K562 (cell line): ENCODE measurements around the gene HSD17B13. TPM values are rescaled to one million over a fixed set of nuclear protein-coding genes. Genes with fewer than 3 reads are reported as not detected.

Experiments
- ATAC-seq: fragments of 200-7000 bp; cut with Tn5 transposase; 3 replicates; pipeline ENCODE4 v1.9.1; 2020; ENCODE audit warnings: moderate library complexity
- BruUV-seq: library from RNA; stranded (reverse); fragments of 400-500 nt; replicated peaks from 2 replicates; lab custom pipeline; 2021; lab: Mats Ljungman, UMichigan
- CTCF ChIA-PET: fragments of 300-600 bp; formaldehyde crosslinking; extraction: SDS; loops from one replicate; lab custom pipeline; 2021; ENCODE audit warnings: low intra/inter-chr PET ratio; lab: Yijun Ruan, JAX
- POLR2A ChIA-PET: fragments of 300-600, 350-650 bp; sonication (Branson Sonifier 250); formaldehyde crosslinking; extraction: SDS; loops from one replicate; lab custom pipeline; 2021; ENCODE audit warnings: antibody characterized with exemption, inconsistent platforms; lab: Yijun Ruan, JAX
- DNase-seq, 4 experiments: peaks; one replicate each; pipeline versions ENCODE4 v3.0.0 to v3.0.0-alpha.2; 2011 to 2018; ENCODE audit warnings: low spot score in 3 of 4, mixed read lengths in 3 of 4; ENCODE audit errors: extremely low read depth in 1 of 4
- FAIRE-seq: peaks from 2 replicates; lab custom pipeline; 2011; peaks lifted over from hg19 to GRCh38; lab: Jason Lieb, UNC
- H2AFZ ChIP-seq: 2 replicates; pipeline ENCODE4 v1.6.0; 2011; ENCODE audit warnings: low read depth, low read length, control low read depth, inconsistent platforms
- H3K27ac ChIP-seq: fragments of 200-600 bp; 3 replicates; pipeline ENCODE4 v1.8.0; 2011; ENCODE audit warnings: low read depth, mild to moderate bottlenecking, control low read depth, inconsistent platforms, low read length, moderate library complexity, mixed read lengths; ENCODE audit errors: extremely low read depth
- H3K27me3 ChIP-seq, 2 experiments: fragments of 300-600 bp in 1 of 2; 2 replicates in 1 of 2; 3 replicates in 1 of 2; pipeline versions ENCODE4 v1.6.0 to v1.8.0; 2011; ENCODE audit warnings: inconsistent platforms in 2 of 2, low read length in 2 of 2, mild to moderate bottlenecking in 1 of 2, mixed read lengths in 1 of 2, moderate library complexity in 1 of 2; ENCODE audit not compliant: control insufficient read depth in 2 of 2, insufficient read depth in 2 of 2
- H3K36me3 ChIP-seq: fragments of 300-600 bp; 3 replicates; pipeline ENCODE4 v1.8.0; 2011; ENCODE audit warnings: mild to moderate bottlenecking, low read length, inconsistent platforms; ENCODE audit not compliant: control insufficient read depth, insufficient read depth
- H3K4me1 ChIP-seq, 2 experiments: fragments of 200-600 bp in 1 of 2; replicated peaks in 1 of 2; 2 replicates in 1 of 2; 3 replicates in 1 of 2; pipeline versions ENCODE4 v1.5.1 to v1.8.0; 2011; ENCODE audit warnings: inconsistent platforms in 2 of 2, low read length in 2 of 2, mild to moderate bottlenecking in 1 of 2, mixed read lengths in 1 of 2, moderate library complexity in 1 of 2; ENCODE audit not compliant: control insufficient read depth in 2 of 2, insufficient read depth in 2 of 2
- H3K4me2 ChIP-seq: 2 replicates; pipeline ENCODE4 v1.6.1; 2011; ENCODE audit warnings: low read length, control low read depth, inconsistent platforms, mixed read lengths; ENCODE audit not compliant: insufficient read depth
- H3K4me3 ChIP-seq: fragments of 200-600 bp; sonication (generic), shearing (Covaris generic); 2 replicates; pipeline ENCODE4 v1.5.1; 2016; ENCODE audit warnings: control low read depth, inconsistent platforms
- H3K79me2 ChIP-seq: fragments of 200-600 bp; 3 replicates; pipeline ENCODE4 v1.8.0; 2011; ENCODE audit warnings: low read length, inconsistent platforms; ENCODE audit not compliant: control insufficient read depth, insufficient read depth
- H3K9ac ChIP-seq, 2 experiments: 2 replicates each; pipeline versions ENCODE4 v1.6.0 to v1.6.1; 2011; ENCODE audit warnings: low read depth in 2 of 2, low read length in 2 of 2, control low read depth in 1 of 2, inconsistent platforms in 1 of 2, mild to moderate bottlenecking in 1 of 2, mixed read lengths in 1 of 2; ENCODE audit not compliant: insufficient read depth in 1 of 2
- H3K9me1 ChIP-seq: one replicate; pipeline ENCODE4 v1.6.0; 2011; ENCODE audit warnings: inconsistent platforms, mild to moderate bottlenecking, low read length, moderate library complexity; ENCODE audit not compliant: control insufficient read depth, insufficient read depth
- H3K9me3 ChIP-seq: replicated peaks from 2 replicates; pipeline ENCODE4 v1.5.1; 2011; ENCODE audit warnings: low read depth, low read length, inconsistent platforms; ENCODE audit not compliant: control insufficient read depth, insufficient read depth
- H4K20me1 ChIP-seq: replicated peaks from 2 replicates; pipeline ENCODE4 v1.6.1; 2011; ENCODE audit warnings: low read length, inconsistent platforms, mixed read lengths; ENCODE audit not compliant: control insufficient read depth, insufficient read depth
- CBX3 ChIP-seq, 2 experiments: IDR thresholded peaks; 1 replicate in 1 of 2; 2 replicates in 1 of 2; pipeline ENCODE4 v1.6.1; 2012; ENCODE audit warnings: inconsistent platforms in 2 of 2, low read length in 2 of 2, borderline replicate concordance in 1 of 2, control low read depth in 1 of 2
- EHMT2 ChIP-seq: fragments of 450-650 bp; IDR thresholded peaks from 2 replicates; pipeline ENCODE4 v1.6.1; 2018; ENCODE audit warnings: antibody characterized with exemption
- HDGF ChIP-seq: fragments of 450-650 bp; IDR thresholded peaks from 2 replicates; pipeline ENCODE4 v1.6.1; 2016
- NBN ChIP-seq: fragments of 450-650 bp; IDR thresholded peaks from 2 replicates; pipeline ENCODE4 v1.6.1; 2016; ENCODE audit warnings: low read depth, mild to moderate bottlenecking
- ZFP1 ChIP-seq: fragments of 450-650 bp; formaldehyde crosslinking; IDR thresholded peaks from 2 replicates; pipeline ENCODE4 v1.4.0; 2020; ENCODE audit warnings: mild to moderate bottlenecking, mixed read lengths
- WGBS: fragments of 100-300 bp; shearing (Covaris generic); methylation state at CpG from one replicate; pipeline ENCODE4 v1.1.6; 2016; ENCODE audit warnings: low coverage, mixed read lengths; ENCODE audit not compliant: insufficient coverage; ENCODE audit errors: missing lambda C conversion rate; 5-methylcytosine and 5-hydroxymethylcytosine counted together
- in situ Hi-C: fragments of 300-500 bp; cut with MboI; formaldehyde crosslinking; loops from 4 replicates; pipeline ENCODE4 v1.15.0; 2018; ENCODE audit warnings: inconsistent platforms, mixed read lengths
- intact Hi-C: fragments of 100-400 bp; cut with micrococcal nuclease; formaldehyde crosslinking; loops from 2 replicates; pipeline ENCODE4 v1.14.2; 2022
- polyA plus RNA-seq, 8 experiments: library from polyadenylated mRNA; depleted of rRNA in 4 of 8; stranded (reverse) in 5 of 8; unstranded in 3 of 8; fragments of >200 nt; fragmentation: Nextera tagmentation in 2 of 8; fragmentation: Illumina TruSeq in 1 of 8; extraction: Ambion mirVana in 2 of 8; extraction: Trizol in 1 of 8; gene quantifications; 2 replicates each; pipeline versions ENCODE4 v1.2.1 to v1.2.3, GENCODE V29; 2011 to 2014; ENCODE audit warnings: inconsistent platforms in 1 of 8, missing spikeins in 1 of 8
- total RNA-seq, 7 experiments: library from RNA; depleted of rRNA in 6 of 7; stranded (reverse); fragments of >200 nt in 6 of 7; fragmentation: Illumina TruSeq in 2 of 7; extraction: Trizol in 2 of 7; gene quantifications; 2 replicates each; pipeline versions ENCODE4 v1.2.1 to v1.2.3, GENCODE V29; 2011 to 2021; ENCODE audit warnings: low replicate concordance in 1 of 7
- TF ChIP-seq, protein P1 (sequence below), 2 experiments: fragments of 450-650 bp; formaldehyde crosslinking in 1 of 2; IDR thresholded peaks; 2 replicates each; pipeline versions ENCODE4 v1.4.0 to v1.6.1; 2014 to 2020; ENCODE audit warnings: mild to moderate bottlenecking in 2 of 2, borderline replicate concordance in 1 of 2, low read depth in 1 of 2

Gene HSD17B13
- total and polyA plus RNA-seq, 9 of the 15 experiments (the other 6 are each of a cell fraction or from before 2014, with no cell fraction given), result 0.05 to 0.36 (median 0.29) TPM

DNA sequence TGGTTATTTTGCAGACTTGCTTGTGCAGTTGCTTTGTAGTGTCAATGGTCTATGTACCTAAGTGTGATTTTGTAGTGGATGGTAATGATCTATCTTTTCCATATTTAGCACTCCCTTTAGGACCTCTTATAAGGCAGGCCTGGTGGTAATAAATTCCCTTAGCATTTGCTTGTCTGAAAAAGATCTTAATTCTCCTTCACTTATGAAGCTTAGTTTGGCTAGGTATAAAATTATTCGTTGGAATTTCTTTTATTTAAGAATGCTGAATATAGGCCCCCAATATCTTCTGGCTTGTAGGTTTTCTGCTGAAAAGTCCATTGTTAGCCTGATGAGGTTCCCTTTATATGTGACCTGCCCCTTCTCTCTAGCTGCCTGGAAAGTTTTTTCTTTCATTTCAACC lies 10.6 kb upstream of the HSD17B13 start:
- Histone ChIP-seq H3K36me3 (peaks cover 22% of the 10 kb centered on the region; the same call in 2 of the 3 replicates), H2AFZ (no peak overlapping the region), H3K9ac (no peak overlapping the region), H3K79me2 (no peaks in the 10 kb centered on the region), H3K9me1 (no peaks in the 10 kb centered on the region), H3K27me3 (no peaks in the 10 kb centered on the region), H4K20me1 (no peaks in the 10 kb centered on the region), H3K4me1 (no peaks in the 10 kb centered on the region), H3K4me2 (no peak overlapping the region), H3K27ac (no peak overlapping the region), H3K4me3 (no peak overlapping the region), H3K9me3 (no peaks in the 10 kb centered on the region; the same call in 1 of the 2 replicates)
- intact Hi-C loops (no loop called here), in situ Hi-C loops (no loop called here)
- CTCF ChIA-PET, result no interaction called here
- no TSS peak for BruUV-seq
- no peak for ATAC-seq
- POLR2A ChIA-PET, result interaction anchor here (0.6 kb wide), 2 partner anchors 1578 to 1792 kb away, joined by 4 read pairs; no protein-coding TSS in a partner anchor
- TF ChIP-seq, protein P1, sequence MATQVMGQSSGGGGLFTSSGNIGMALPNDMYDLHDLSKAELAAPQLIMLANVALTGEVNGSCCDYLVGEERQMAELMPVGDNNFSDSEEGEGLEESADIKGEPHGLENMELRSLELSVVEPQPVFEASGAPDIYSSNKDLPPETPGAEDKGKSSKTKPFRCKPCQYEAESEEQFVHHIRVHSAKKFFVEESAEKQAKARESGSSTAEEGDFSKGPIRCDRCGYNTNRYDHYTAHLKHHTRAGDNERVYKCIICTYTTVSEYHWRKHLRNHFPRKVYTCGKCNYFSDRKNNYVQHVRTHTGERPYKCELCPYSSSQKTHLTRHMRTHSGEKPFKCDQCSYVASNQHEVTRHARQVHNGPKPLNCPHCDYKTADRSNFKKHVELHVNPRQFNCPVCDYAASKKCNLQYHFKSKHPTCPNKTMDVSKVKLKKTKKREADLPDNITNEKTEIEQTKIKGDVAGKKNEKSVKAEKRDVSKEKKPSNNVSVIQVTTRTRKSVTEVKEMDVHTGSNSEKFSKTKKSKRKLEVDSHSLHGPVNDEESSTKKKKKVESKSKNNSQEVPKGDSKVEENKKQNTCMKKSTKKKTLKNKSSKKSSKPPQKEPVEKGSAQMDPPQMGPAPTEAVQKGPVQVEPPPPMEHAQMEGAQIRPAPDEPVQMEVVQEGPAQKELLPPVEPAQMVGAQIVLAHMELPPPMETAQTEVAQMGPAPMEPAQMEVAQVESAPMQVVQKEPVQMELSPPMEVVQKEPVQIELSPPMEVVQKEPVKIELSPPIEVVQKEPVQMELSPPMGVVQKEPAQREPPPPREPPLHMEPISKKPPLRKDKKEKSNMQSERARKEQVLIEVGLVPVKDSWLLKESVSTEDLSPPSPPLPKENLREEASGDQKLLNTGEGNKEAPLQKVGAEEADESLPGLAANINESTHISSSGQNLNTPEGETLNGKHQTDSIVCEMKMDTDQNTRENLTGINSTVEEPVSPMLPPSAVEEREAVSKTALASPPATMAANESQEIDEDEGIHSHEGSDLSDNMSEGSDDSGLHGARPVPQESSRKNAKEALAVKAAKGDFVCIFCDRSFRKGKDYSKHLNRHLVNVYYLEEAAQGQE (IDR thresholded peaks at IDR 0.05; ENCODE audit: borderline replicate concordance), result no peak
- TF ChIP-seq, protein P1 (CRISPR knock-in tag; IDR thresholded peaks at IDR 0.05; ENCODE audit: low read depth), result no peak
- TF ChIP-seq EHMT2, result no peak
- TF ChIP-seq ZFP1 (CRISPR knock-in tag), result peak; percentile 90
- no peak for TF ChIP-seq HDGF
- no peak for TF ChIP-seq NBN
- 0 out of 3 replicates have a peak, but pooled peaks of 1 of the 2 experiments have one; percentile 28 for TF ChIP-seq CBX3 (IDR thresholded peaks at IDR 0.05; ENCODE audit: borderline replicate concordance in 1 of 2, low read length in 2 of 2)
- WGBS, result 91% methylated on average over 1 of the region's 1 CpG
- DNase-seq, result no peak
- FAIRE-seq, result no peak
